Measurements from ENCODE around the gene HK2.
"Not testable (repeated sequence)": the region's sequence is repeated elsewhere in the genome, so short reads cannot be mapped to it uniquely, and the experiment has no call there.

HK2 gene

DNA sequence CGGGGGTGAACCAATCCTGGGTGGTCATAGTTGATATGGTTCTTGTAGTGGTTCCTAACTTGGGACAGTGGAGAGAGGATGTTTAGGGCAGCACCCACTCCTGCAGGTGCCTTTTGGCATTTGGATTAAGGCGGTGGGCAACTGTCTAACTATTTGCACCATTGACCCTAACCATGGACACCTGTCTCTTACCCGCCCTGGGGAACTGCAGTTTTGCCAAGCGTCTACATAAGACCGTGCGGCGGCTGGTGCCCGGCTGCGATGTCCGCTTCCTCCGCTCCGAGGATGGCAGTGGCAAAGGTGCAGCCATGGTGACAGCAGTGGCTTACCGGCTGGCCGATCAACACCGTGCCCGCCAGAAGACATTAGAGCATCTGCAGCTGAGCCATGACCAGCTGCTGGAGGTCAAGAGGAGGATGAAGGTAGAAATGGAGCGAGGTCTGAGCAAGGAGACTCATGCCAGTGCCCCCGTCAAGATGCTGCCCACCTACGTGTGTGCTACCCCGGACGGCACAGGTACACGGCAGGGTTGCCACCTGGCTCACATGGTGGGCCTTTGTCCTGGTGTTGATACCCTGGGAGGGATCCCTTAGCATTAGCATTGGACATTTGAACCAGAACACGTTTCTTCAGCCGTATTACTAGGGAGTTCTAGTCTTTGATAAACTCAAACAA is 46.3 kb downstream of the HK2 start:
- DNase-seq: no peak

DNA sequence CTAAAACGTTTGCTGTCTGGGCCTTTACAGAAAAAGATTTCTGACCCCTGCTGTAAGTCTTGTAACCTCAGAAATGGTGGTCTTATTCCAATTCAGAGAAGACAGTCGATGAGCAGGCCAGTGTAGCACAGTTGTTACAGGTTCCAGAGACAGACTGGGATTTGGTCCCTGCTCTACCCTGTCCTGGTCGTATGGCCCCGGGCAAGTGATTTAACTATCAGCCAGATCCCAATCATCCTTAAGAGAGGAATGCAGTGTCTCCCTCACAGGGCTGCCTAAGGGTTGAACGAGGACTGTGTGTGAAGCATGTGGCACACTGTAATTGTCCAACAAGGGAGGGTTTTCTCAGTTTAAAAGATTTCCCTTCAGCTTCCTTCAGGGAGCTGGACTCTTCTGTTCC is 47.2 kb downstream of the HK2 start:
- no peak for DNase-seq

DNA sequence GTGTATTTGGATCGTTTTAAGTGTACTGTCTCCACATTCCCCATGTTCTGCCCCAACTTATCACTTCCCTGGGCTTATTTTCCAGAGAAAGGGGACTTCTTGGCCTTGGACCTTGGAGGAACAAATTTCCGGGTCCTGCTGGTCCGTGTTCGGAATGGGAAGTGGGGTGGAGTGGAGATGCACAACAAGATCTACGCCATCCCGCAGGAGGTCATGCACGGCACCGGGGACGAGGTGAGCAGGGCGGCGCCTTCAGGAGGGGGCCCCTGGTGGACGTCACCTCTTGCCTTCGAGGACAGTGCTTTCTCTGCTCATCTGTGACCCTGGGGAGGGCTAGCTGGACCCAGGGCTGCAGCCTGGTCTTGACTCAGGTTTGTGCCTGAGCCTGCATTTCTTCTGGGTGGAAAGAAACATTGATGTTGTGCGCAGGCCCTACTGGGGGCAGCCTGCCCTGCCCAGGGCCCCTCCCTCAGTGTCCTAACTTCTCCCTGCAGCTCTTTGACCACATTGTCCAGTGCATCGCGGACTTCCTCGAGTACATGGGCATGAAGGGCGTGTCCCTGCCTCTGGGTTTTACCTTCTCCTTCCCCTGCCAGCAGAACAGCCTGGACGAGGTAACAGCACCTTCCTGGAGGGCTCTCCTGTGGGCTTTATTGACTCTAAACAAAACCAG is 47.8 kb downstream of the HK2 start:
- no peak for DNase-seq

DNA sequence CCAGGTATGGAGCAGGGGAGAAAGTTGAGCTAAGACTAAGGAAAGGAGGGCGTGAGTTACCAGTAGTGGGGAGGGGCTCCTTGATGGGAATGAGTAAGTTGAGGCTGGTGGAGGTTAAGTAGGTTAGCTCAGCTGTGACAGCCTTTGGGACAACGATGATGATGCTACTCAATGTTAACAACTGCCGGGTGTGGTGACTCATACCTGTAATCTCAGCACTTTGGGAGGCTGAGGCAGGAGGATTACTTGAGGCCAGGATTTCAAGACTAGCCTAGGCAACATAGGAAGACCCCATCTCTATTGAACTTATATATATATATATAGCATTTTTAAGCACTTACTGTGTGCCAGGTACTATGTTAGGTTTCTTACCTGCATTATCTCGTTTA is 48.4 kb downstream of the HK2 start:
- no peak for DNase-seq

DNA sequence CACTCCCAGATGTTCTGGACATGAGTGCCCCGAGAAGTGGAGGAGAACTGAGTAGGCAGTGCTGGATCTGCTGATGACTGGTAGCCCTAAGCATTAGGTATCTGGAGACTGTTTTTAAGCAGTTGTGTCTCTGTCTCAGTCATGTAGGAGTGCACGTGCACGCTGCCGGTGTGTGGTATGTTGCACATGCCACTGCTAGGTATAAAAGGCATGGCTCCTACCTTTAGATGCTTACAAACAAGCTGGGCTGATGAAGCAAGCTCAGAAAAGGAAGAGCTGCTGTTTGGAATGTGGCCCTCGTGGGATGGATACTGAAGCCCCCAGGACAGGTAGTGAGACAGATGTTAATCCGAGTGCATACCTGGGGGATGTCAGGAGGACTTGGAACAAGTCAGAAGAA is 49.1 kb downstream of the HK2 start:
- DNase-seq: no peak

DNA sequence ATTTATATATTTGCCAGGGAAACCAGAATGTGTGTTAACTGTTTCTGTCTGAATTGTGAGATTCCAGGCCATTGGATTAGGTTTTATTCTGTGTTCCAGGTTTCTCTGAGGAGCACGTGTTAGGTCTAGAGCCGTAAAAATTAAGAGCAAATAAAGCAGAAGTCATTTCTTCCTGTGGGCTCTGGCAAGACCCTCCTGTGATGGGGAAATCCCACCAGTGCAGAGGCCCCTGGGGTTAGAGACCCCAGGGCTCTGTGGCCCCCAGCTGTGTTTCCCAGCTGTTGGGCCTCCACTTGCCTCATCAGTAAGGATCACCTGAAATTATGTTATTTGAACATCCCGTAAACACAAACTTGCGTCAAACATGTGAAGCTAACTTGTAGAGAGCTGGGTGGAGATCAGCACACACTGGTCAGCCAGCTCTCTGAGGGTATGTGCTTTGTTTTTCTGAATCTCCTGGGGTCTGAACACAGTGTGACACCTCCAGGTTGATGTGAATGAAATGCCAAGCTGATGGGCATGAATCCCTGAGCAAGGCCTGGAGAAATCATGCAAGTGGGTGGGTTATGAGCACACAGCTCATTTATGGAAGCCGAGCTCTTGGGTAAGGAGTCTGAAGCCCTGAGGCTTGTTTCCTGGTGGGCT is 50.3 kb downstream of the HK2 start:
- DNase-seq: no peak

DNA sequence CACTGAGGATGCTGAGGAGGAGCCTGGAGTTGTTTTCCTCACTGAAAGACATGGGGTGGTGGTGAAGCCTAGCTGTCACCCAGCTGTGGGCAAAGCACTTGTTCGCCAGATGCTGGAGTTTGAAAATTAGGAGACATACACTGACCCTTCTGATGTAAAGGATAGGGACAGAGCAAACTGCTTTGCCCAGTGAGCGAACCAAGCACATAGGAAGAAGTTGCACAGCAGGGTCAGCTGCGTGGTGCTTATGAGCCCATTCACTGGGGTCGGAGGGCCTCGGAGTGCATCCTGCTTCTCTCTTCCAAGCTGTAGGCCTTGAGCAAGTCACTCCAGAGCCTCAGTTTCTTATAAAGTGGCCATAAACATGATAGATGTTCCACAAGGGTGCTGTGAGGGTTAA is 50.9 kb downstream of the HK2 start:
- DNase-seq: no peak

DNA sequence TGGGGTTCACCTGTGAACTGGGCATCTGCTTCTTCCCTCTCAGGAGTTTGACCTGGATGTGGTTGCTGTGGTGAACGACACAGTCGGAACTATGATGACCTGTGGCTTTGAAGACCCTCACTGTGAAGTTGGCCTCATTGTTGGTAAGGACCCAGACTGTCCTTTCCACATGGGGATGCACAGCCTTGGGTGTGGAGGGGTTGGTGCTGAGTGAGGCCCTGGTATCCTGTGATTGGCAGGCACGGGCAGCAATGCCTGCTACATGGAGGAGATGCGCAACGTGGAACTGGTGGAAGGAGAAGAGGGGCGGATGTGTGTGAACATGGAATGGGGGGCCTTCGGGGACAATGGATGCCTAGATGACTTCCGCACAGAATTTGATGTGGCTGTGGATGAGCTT is 52.3 kb downstream of the HK2 start:
- no peak for DNase-seq

DNA sequence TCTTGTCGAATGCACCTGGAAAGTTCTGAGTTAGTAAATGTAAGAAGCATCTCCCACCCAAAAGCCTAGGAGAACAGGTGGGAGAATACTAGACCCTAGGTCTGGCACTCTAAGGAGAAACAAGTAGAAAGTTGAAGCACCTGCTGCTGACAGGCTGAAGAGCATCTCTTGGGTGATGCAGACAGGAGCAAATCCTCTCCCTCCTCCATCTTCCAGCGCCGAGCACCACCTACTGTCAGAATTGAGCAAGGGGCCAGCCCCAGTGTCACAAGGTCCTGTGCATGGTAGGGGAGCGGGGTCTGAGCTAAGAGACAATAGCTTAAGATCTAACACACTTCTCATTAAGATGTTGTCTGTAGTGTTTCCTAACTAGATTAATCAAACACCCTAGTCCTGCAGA is 52.9 kb downstream of the HK2 start:
- no peak for DNase-seq

DNA sequence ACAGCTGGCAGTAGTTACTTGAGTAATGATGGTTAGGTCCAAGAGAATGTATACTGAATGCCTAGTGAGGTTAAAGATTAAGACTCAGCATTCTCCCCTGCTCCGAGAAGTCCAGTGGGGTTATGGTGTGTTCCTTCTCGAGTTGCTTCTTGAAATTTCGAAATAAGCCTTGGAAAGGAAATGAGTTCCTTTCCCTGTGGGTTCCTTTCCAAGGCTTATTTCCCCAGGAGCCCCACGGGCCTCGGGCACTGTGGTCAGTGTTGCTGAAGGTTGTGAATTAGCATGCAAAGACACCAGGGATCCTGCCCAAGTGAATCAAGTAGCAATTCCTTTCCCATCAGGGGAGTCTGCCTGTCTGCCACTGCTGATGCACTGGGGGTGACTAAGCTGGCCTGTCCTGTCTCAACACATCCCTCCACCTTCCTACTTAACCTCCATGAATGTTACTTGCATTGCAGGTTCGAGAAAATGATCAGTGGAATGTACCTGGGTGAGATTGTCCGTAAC is 53.6 kb downstream of the HK2 start:
- no peak for DNase-seq

DNA sequence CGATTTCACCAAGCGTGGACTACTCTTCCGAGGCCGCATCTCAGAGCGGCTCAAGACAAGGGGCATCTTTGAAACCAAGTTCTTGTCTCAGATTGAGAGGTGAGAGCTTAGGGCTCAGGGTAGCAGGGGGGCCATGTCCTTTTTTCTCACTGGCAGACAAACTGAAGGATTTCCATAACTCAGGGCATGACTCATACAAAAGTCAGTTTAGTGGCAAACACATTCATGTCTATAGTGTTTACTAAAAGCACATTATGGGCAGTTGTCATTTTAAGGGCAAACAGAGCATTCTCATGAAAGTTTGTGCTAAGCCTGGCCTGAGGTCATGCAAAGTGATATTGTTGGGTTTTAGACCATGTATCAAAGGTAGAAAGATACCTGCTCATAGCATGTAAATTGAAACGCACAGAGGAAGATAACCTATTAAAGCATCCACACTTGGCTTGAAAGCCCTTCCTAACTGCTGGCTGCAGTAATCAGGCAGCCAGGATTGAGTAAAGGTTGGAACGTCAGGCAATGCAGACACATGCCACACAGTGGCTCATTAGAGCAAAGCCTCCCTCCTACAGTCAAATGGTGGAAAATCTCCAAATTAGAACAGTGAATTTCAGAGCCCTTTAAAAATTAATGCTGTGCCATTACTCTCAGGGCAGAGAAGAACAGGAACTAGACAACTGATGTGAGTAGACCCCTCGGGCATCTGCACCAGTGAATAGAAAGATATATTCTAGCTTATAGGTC is 54.2 kb downstream of the HK2 start:
- no peak for DNase-seq

DNA sequence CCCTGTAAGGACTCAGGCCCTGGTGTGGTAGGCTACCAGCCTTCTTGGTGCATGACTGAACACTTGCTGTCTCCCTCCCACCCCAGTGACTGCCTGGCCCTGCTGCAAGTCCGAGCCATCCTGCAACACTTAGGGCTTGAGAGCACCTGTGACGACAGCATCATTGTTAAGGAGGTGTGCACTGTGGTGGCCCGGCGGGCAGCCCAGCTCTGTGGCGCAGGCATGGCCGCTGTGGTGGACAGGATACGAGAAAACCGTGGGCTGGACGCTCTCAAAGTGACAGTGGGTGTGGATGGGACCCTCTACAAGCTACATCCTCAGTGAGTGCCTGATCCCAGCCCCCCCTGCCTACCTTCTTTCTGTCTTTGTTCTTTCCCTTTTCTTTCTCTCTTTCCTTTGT is 55.2 kb downstream of the HK2 start:
- no peak for DNase-seq

DNA sequence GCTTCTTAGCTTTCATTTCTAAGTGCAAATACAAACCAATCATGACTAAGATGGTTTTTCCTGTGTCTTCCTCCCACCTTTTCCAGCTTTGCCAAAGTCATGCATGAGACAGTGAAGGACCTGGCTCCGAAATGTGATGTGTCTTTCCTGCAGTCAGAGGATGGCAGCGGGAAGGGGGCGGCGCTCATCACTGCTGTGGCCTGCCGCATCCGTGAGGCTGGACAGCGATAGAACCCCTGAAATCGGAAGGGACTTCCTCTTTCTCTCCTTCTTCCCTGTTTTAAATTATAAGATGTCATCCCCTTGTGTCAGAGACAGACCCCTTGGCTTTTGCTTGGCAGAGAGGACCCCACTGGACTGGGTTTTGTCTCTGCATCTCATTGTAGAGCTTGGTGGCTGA is 56.8 kb downstream of the HK2 start:
- no peak for DNase-seq

DNA sequence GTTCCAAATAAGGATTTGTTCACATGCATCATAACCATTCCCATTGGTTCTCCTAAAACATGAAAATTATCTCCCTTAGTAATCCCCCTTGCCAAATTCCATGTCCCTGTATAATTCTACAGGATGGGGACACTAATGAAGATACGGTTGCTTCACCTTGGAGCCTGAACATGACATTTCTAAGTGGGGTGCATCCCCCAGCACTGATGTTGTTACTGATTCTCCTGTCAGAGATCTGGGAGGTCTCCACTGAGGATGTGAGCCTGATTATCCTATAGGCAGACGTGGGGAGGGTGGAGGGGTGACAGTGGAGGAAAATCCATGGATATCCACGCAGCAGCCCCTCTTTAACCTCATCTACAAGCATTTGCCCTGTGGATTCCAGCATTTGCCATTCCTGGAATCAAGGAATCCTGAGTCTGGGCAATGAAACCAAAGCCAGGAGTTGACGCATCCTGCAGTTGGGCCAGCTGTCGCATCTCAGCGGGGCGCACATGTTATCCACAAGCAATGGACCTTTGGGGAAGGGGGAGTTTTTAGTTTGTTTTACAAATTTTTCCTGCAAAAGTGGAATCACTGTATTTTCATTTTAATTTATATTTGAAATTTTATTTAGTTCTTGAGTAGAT is 57.3 kb downstream of the HK2 start:
- no peak for DNase-seq

DNA sequence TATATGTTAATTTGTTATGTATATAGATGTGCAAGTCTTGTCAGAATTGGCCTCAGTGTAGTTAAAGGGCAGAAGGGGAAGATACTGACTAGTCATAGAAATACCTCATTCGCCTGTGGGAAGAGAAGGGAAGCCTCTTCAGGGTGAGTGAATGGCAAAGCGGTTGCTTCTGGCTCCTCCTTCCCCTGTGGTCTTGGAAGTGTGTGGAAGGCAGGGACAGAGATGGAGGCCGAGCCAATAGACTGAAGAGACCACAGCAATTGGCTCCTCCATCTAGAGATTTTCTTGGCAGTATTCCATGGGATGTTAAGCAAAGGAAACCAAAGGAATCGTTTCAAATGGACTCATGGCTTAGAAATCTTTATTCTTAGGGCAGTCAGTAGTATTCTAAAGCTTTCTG is 57.9 kb downstream of the HK2 start:
- DNase-seq: not testable (repeated sequence)

DNA sequence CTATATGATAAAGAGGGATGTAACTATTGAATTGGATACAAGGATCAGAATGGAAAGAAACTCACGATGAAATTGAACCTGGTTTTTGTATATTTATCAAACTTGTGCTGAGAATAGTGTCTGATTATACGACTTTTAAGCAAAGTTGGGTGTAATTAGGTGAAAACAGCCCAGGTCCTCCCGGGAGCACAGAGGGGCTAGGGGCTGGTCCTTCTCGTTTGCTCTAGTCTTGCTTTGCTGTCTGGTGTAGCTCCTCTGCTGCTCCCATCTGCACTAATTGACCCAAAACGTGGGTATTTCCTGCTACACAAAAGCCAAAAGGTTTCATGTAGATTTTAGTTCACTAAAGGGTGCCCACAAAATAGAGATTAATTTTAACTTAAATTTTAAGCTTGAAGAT is 58.7 kb downstream of the HK2 start:
- DNase-seq: no peak

DNA sequence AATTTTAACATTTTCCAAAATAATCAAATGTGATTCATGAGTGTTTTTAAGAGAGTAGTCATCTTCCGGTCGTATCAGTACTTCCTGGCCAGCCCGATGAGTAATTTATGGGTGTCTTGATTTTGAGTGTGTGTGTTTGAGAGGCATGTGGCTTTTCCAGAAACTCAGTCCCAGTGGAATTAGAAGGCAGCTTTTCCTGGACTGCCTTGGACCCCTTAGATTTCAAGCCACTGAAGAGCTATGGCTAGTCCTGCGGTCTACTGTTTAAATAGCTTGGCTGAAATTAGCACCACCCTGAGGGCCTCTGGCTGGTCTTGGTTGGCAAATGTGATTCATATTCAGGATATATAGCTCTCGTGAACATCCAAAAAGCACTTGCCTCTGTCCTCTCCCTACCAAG is 59.4 kb downstream of the HK2 start:
- DNase-seq: no peak

DNA sequence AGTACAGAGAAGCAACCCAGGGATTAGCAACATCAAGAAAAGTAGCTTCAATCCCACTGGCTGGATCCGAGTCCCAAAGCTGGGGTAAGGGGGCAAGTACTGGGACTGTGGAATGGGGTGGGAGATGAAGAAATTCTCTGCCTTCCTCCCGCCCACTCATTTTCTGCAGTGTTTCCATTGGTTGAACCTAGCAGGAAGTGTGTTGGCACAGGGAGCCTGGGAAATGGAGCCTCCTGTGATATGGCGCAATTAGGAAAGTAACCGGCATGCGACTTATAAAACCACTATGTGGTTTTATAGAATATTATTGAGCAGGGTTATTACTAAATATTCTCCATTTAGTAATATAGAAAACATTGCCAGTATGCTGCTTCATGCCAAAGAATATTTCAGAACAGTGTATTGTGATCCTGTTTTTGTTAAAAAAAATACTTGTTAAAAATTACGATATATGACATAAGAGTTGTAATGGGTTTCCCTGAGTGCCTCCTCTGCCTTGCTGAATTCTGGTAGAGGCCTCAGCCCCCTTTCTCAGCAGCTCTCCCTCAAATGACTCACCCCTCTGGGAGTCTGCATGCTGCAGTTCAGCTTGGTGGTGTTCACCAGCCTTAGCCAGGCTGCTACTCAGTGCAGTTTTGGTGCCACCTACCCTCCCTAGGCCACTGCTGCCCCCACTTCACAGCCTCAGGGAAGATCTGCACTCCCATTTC is 60.5 kb downstream of the HK2 start:
- DNase-seq: no peak

DNA sequence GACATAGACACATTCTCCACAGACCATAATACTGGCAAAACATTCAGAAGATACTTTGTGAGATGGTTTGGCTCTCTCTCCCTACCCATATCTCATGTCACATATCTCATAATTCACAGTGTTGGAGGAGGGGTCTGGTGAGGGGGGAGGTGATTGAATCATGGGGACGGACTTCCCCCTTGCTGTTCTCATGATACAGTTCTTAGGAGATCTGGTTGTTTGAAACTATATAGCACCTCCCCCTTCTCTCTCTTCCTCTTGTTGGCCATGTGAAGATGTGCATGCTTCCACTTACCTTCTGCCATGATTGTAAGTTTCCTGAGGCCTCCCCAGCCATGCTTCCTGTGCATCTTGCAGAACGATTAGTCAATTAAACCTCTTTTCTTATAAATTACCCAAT is 61.1 kb downstream of the HK2 start:
- no peak for DNase-seq

DNA sequence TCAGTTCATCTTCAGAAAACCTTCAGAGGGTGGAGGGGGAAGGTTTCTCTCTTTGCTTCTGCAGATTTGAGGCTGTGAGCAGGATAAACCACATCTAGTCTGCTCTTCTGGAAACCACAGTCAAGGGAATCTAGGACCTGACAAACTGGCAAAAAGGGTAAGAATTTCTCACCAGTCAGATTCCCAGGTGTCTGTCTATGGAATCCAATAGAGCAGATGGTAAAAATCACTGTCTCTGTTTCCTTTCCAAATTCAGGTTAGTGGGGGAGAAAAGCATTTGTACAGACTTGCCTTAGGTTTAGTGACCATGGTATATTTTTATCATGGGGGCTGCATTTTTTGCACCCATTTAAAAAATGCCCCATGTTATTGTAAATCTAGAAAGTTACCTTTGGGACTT is 62.3 kb downstream of the HK2 start:
- no peak for DNase-seq

DNA sequence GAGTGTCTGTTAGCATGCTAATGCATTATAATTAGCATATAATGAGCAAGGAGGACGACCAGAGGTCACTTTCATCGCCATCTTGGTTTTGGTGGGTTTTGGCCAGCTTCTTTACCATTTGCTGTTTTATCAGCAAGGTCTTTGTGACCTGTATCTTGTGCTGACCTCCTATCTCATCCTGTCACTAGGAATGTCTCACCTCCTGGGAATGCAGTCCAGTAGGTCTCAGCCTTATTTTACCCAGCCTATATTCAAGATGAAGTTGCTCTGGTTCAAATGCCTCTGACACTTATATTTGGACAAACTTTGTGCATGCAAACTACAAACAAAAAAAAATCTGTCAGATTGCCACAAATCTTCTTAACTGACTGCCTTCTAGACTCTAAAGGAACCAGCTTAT is 66.3 kb downstream of the HK2 start:
- DNase-seq: not testable (repeated sequence)

DNA sequence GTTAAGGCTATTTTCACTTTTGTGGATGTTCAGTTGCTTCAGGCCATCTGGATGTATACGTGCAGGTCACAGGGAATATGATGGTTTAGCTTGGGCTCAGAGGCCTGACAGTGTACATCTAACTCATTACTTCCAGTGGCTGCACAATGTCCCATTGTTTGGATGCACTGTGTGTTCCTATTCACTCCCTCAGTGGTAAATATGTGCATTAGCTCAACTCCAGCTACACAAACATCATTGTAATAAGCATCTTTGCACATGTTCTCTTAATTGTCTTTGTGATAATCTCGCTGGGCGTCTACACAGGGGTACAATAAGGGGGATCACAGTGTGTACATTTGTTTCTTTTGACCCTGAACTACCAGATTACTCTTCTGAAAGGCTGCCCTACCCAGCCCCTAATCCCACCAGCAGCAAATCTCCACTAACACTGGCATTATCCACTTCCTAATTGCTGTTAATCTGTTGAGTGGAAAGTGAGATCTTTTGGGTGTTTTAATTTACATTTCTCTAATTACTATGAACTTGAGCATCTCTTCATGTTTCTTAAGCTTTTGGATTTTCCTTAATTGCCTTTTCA is 68.4 kb downstream of the HK2 start:
- no peak for DNase-seq

Measured in CD4-positive, alpha-beta T cell treated with Interleukin-6 for 4 hours (primary cell).